Gastrocnemius medialis (tissue), 4 donors: ENCODE measurements around the gene CDC42BPA.
"Not testable (repeated sequence)": the region's sequence is repeated elsewhere in the genome, so short reads cannot be mapped to it uniquely, and the experiment has no call there.

ENCODE experiments used
- CTCF ChIP-seq, 5 experiments: fragments of 450-650 bp in 3 of 5; fragments of 200-600 bp in 2 of 5; sonication (generic) in 2 of 5; IDR thresholded peaks in 4 of 5; conservative IDR thresholded peaks in 1 of 5; 1 replicate in 4 of 5; 2 replicates in 1 of 5; pipeline ENCODE4 v1.5.1; 2016 to 2019; ENCODE audit warnings: antibody characterized with exemption in 5 of 5, mild to moderate bottlenecking in 3 of 5, moderate library complexity in 3 of 5
- POLR2A ChIP-seq, 2 donors: fragments of 450-650 bp; IDR thresholded peaks; one replicate each; pipeline ENCODE4 v1.6.1; 2017; ENCODE audit warnings: antibody characterized with exemption in 2 of 2, mild to moderate bottlenecking in 2 of 2, moderate library complexity in 2 of 2

- TF ChIP-seq CTCF (IDR thresholded peaks at IDR 0.05 in 4 of 5, conservative IDR thresholded peaks at IDR 0.05 in 1 of 5); POLR2A (IDR thresholded peaks at IDR 0.05): not testable (repeated sequence)
Observed at GRCh38 chr1:227231128-227231527, 87.2 kb downstream of the CDC42BPA start.
